PFSK-1 (cell line): Measurements from ENCODE around the gene LRRC34.

Experiments
- FOXP2 ChIP-seq: optimal IDR thresholded peaks from 2 replicates; pipeline ENCODE3; 2011; ENCODE audit warnings: borderline replicate concordance, control low read depth, inconsistent platforms; ENCODE audit not compliant: insufficient read depth; ENCODE audit errors: extremely low read length, extremely low read depth
- POLR2AphosphoS5 ChIP-seq: IDR thresholded peaks from 2 replicates; pipeline ENCODE4 v1.6.1; 2012; ENCODE audit warnings: low read depth, mild to moderate bottlenecking, control low read depth, low read length, moderate library complexity
- SIN3A ChIP-seq: IDR thresholded peaks from 2 replicates; pipeline ENCODE4 v1.6.1; 2012; ENCODE audit warnings: mild to moderate bottlenecking, low read length, moderate library complexity, borderline replicate concordance; ENCODE audit not compliant: insufficient read depth
- TAF1 ChIP-seq: IDR thresholded peaks from 2 replicates; pipeline ENCODE4 v1.6.1; 2012; ENCODE audit warnings: low read length, control low read depth, borderline replicate concordance; ENCODE audit not compliant: insufficient read depth
- TF ChIP-seq, protein P1 (sequence below), 2 experiments: IDR thresholded peaks; 2 replicates each; pipeline versions ENCODE4 v1.6.1 to v1.8.0; 2011 to 2012; ENCODE audit warnings: low read depth in 2 of 2, low read length in 2 of 2, control low read depth in 1 of 2, inconsistent platforms in 1 of 2, mild to moderate bottlenecking in 1 of 2, moderate library complexity in 1 of 2; ENCODE audit not compliant: insufficient read depth in 1 of 2

LRRC34 gene

GRCh38 chr3:169847896-169848295 is 35.2 kb upstream of the LRRC34 start:
- TF ChIP-seq SIN3A (no peak), POLR2AphosphoS5 (no peak), FOXP2 (no peak), TAF1 (no peak)
- TF ChIP-seq, protein P1, sequence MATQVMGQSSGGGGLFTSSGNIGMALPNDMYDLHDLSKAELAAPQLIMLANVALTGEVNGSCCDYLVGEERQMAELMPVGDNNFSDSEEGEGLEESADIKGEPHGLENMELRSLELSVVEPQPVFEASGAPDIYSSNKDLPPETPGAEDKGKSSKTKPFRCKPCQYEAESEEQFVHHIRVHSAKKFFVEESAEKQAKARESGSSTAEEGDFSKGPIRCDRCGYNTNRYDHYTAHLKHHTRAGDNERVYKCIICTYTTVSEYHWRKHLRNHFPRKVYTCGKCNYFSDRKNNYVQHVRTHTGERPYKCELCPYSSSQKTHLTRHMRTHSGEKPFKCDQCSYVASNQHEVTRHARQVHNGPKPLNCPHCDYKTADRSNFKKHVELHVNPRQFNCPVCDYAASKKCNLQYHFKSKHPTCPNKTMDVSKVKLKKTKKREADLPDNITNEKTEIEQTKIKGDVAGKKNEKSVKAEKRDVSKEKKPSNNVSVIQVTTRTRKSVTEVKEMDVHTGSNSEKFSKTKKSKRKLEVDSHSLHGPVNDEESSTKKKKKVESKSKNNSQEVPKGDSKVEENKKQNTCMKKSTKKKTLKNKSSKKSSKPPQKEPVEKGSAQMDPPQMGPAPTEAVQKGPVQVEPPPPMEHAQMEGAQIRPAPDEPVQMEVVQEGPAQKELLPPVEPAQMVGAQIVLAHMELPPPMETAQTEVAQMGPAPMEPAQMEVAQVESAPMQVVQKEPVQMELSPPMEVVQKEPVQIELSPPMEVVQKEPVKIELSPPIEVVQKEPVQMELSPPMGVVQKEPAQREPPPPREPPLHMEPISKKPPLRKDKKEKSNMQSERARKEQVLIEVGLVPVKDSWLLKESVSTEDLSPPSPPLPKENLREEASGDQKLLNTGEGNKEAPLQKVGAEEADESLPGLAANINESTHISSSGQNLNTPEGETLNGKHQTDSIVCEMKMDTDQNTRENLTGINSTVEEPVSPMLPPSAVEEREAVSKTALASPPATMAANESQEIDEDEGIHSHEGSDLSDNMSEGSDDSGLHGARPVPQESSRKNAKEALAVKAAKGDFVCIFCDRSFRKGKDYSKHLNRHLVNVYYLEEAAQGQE (IDR thresholded peaks at IDR 0.05; ENCODE audit: insufficient read depth in 1 of 2, low read depth in 2 of 2, low read length in 2 of 2) = no peak

DNA sequence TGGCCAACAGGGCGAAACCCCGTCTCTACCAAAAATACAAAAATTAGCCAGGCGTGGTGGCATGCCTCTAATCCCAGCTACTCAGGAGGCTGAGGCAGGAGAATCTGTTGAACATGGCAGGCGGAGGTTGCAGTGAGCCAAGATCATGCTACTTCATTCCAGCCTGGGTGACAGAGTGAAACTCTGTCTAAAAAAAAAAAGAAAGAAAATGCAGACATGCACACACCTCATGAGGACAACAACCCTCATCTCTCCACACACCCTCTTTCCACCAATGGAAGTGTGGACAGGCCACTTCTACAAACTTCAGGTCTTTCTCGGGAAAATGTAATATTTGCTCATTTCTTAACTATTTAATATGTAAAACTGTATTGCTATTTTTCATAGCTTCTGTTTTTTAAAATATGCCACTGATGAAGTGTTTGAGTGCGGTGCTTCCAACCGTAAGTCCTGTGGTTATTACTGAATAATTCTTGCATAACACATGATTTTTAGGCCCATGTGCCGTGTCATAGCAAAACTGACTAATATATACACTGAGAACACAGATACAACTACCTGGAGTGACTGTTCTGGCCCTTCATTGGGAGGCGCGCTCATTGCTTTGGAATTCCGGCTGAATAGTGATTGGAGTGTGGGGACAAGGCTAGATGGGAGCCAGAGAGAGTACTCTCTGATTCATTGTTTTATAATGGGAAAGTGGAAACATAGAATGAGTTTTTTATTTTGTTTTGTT is 33.9 kb upstream of the LRRC34 start:
- TF ChIP-seq TAF1 (no peak), FOXP2 (no peak), SIN3A (no peak), POLR2AphosphoS5 (no peak)
- TF ChIP-seq, protein P1 (IDR thresholded peaks at IDR 0.05; ENCODE audit: insufficient read depth in 1 of 2, low read depth in 2 of 2, low read length in 2 of 2) = no peak

- TF ChIP-seq FOXP2 (no peak), POLR2AphosphoS5 (no peak), TAF1 (no peak), SIN3A (no peak)
- TF ChIP-seq, protein P1 (IDR thresholded peaks at IDR 0.05; ENCODE audit: insufficient read depth in 1 of 2, low read depth in 2 of 2, low read length in 2 of 2) = no peak
Measured at GRCh38 chr3:169842960-169843359, 30.3 kb upstream of the LRRC34 start.

DNA sequence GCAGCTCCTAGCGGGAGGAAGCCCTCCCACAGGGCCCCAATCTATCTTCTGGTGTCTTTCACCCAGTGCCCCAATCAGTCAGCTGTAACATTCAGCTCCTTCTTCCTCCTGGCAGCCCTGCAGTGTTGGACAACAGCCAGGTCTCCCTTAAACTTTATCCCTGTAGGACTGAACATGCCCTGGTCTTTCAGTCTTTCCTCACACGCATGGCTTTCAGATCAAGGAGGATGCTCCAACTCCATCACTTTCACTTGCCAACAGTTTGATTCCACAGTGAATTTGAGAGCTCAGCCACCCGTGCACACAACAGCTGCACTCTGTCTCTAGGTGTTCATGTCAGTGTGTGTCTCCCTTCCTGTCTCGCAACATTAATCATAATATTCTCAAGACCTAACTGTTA is 28.5 kb upstream of the LRRC34 start:
- TF ChIP-seq POLR2AphosphoS5 = no peak
- no peak for TF ChIP-seq SIN3A
- no peak for TF ChIP-seq TAF1

- TF ChIP-seq FOXP2 (no peak), TAF1 (no peak), POLR2AphosphoS5 (no peak), SIN3A (no peak)
- TF ChIP-seq, protein P1 (IDR thresholded peaks at IDR 0.05; ENCODE audit: insufficient read depth in 1 of 2, low read depth in 2 of 2, low read length in 2 of 2) = no peak
Measured at GRCh38 chr3:169838511-169839030, 25.9 kb upstream of the LRRC34 start.
